Adrenal gland (tissue), 12 donors: Measurements from ENCODE around the gene CDC34. TPM values are rescaled to one million over a fixed set of nuclear protein-coding genes. Genes with fewer than 3 reads are reported as not detected.

Experiments
- DNase-seq, 7 donors: peaks; one replicate each; pipeline ENCODE4 v3.0.0-alpha.2; 2019 to 2020
- H3K27ac ChIP-seq, 5 donors: fragments of 200-600 bp; sonication (generic) in 4 of 5; 1 replicate in 3 of 5; 2 replicates in 2 of 5; pipeline versions ENCODE4 v1.5.1 to v1.8.0; 2016 to 2020; ENCODE audit warnings: mild to moderate bottlenecking in 1 of 5
- H3K27me3 ChIP-seq: fragments of 200-600 bp; 2 replicates; pipeline ENCODE4 v1.8.0; 2021
- H3K36me3 ChIP-seq, 2 donors: fragments of 200-600 bp; replicated peaks in 1 of 2; 1 replicate in 1 of 2; 2 replicates in 1 of 2; pipeline versions ENCODE4 v1.5.1 to v1.8.0; 2018 to 2022
- H3K4me1 ChIP-seq, 2 donors: fragments of 200-600 bp; replicated peaks in 1 of 2; 1 replicate in 1 of 2; 2 replicates in 1 of 2; pipeline versions ENCODE4 v1.5.1 to v1.8.0; 2018 to 2021
- H3K4me3 ChIP-seq, 4 donors: fragments of 200-600 bp; sonication (generic) in 3 of 4; one replicate each; pipeline ENCODE4 v1.5.1; 2016 to 2018
- H3K9me3 ChIP-seq, 3 donors: fragments of 200-600 bp; sonication (generic) in 1 of 3; replicated peaks in 1 of 3; 1 replicate in 2 of 3; 2 replicates in 1 of 3; pipeline versions ENCODE4 v1.5.1 to v1.8.0; 2016 to 2021
- POLR2A ChIP-seq, 2 donors: fragments of 450-650 bp; IDR thresholded peaks; one replicate each; pipeline ENCODE4 v1.6.1; 2017; ENCODE audit warnings: antibody characterized with exemption in 2 of 2, mild to moderate bottlenecking in 2 of 2, moderate library complexity in 1 of 2
- WGBS, 4 donors: extraction: QIAGEN DNeasy Blood & Tissue Kit in 2 of 4; methylation state at CpG; one replicate each; pipeline versions ENCODE4 v1.1.5 to v1.1.7; 2013 to 2017; 5-methylcytosine and 5-hydroxymethylcytosine counted together
- intact Hi-C, 2 donors: fragments of 100-400 bp; cut with DNase I; formaldehyde crosslinking; loops; one replicate each; pipeline versions ENCODE4 v1.14.1 to v1.15.0; 2022 to 2023
- polyA plus RNA-seq, 3 donors: library from polyadenylated mRNA; stranded (reverse); fragments of 200-250 nt in 2 of 3; fragments of 350-450 nt in 1 of 3; fragmentation: Illumina TruSeq in 1 of 3; extraction: RNeasy Lipid Tissue Mini Kit (QIAGEN cat#74804) in 1 of 3; gene quantifications; one replicate each; pipeline ENCODE4 v1.2.3, GENCODE V29; 2013 to 2014
- total RNA-seq, 9 donors: library from RNA; depleted of rRNA in 4 of 9; stranded (reverse); fragments of >200 nt in 4 of 9; fragments of 120-200 nt in 1 of 9; fragmentation: NEBNext Ultra II Directional in 1 of 9; extraction: Animal tissue kit (Norgen Biotek cat#: 25700) in 1 of 9; gene quantifications; one replicate each; pipeline versions ENCODE4 v1.1.0 to v1.2.4, GENCODE V29; 2013 to 2023
- TF ChIP-seq, protein P1 (sequence below), 6 experiments: fragments of 450-650 bp in 4 of 6; fragments of 200-600 bp in 2 of 6; sonication (generic) in 1 of 6; IDR thresholded peaks; 1 replicate in 5 of 6; 2 replicates in 1 of 6; pipeline versions ENCODE4 v1.5.1 to v1.8.0; 2016 to 2021; ENCODE audit warnings: antibody characterized with exemption in 6 of 6, mild to moderate bottlenecking in 2 of 6, moderate library complexity in 1 of 6
- donor health status: healthy with polysubstance abuse.
- donor health status: Bipolar disorder and iron deficiency.
- donor health status: DM: yes; HTN: yes; CAD: no.
- donor health status: DM: no; HTN: no; CAD: no.
- donor health status: DM: no; HTN: no; CAD: no.
- donor health status: DM: yes; HTN: yes; CAD: no.

CDC34 gene
- total and polyA plus RNA-seq, 12 donors = 22.2 to 151 (median 64.9) TPM

- Histone ChIP-seq H3K27me3 (no peaks in the 10 kb centered on the region), H3K4me1 (peaks cover 9 to 29% of the 10 kb centered on the region in 2 donors), H3K27ac (no peak overlapping the region), H3K36me3 (no peaks in the 10 kb centered on the region), H3K9me3 (no peaks in the 10 kb centered on the region), H3K4me3 (peak overlapping the region in 3 of 4 donors; percentile 84 to 98 (median 88))
- peak in 2 of 7 donors; percentile 27 to 34 for DNase-seq
- no peak for TF ChIP-seq POLR2A (IDR thresholded peaks at IDR 0.05)
- TF ChIP-seq, protein P1, sequence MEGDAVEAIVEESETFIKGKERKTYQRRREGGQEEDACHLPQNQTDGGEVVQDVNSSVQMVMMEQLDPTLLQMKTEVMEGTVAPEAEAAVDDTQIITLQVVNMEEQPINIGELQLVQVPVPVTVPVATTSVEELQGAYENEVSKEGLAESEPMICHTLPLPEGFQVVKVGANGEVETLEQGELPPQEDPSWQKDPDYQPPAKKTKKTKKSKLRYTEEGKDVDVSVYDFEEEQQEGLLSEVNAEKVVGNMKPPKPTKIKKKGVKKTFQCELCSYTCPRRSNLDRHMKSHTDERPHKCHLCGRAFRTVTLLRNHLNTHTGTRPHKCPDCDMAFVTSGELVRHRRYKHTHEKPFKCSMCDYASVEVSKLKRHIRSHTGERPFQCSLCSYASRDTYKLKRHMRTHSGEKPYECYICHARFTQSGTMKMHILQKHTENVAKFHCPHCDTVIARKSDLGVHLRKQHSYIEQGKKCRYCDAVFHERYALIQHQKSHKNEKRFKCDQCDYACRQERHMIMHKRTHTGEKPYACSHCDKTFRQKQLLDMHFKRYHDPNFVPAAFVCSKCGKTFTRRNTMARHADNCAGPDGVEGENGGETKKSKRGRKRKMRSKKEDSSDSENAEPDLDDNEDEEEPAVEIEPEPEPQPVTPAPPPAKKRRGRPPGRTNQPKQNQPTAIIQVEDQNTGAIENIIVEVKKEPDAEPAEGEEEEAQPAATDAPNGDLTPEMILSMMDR (IDR thresholded peaks at IDR 0.05) = no peak
- intact Hi-C loops = no loop called here
- 63 to 71% (median 66%) methylated on average over 24 to 32 of the region's 32 CpGs for WGBS, 4 donors
Observed at GRCh38 chr19:508204-509150, 23.1 kb upstream of the CDC34 start.

- DNase-seq = peak; percentile 69 to 92 (median 81)
Observed at GRCh38 chr19:510606-511100, 20.9 kb upstream of the CDC34 start.

GRCh38 chr19:511101-511851 is 20.3 kb upstream of the CDC34 start:
- Histone ChIP-seq H3K27me3 (no peaks in the 10 kb centered on the region), H3K27ac (peak overlapping the region in 2 of 5 donors; percentile 53 to 74), H3K4me1 (peaks cover 8 to 26% of the 10 kb centered on the region in 2 donors), H3K4me3 (no peak overlapping the region), H3K36me3 (no peaks in the 10 kb centered on the region), H3K9me3 (no peaks in the 10 kb centered on the region)
- peak in 3 of 7 donors; percentile 13 to 76 (median 45) for DNase-seq
- intact Hi-C loops = no loop called here
- TF ChIP-seq, protein P1 (IDR thresholded peaks at IDR 0.05) = no peak
- TF ChIP-seq POLR2A (IDR thresholded peaks at IDR 0.05) = no peak
- WGBS, 4 donors = 55 to 78% (median 63%) methylated on average over 16 to 30 of the region's 30 CpGs

More at GRCh38 chr19:510606-511100, 20.9 kb upstream of the CDC34 start:
- Histone ChIP-seq H3K36me3 (no peaks in the 10 kb centered on the region), H3K27ac (peak overlapping the region in 2 of 5 donors; percentile 53 to 74), H3K4me1 (peaks cover 9 to 29% of the 10 kb centered on the region in 2 donors), H3K27me3 (no peaks in the 10 kb centered on the region), H3K9me3 (no peaks in the 10 kb centered on the region), H3K4me3 (no peak overlapping the region)
- intact Hi-C loops = no loop called here
- TF ChIP-seq, protein P1 (IDR thresholded peaks at IDR 0.05) = peak; percentile 77 to 98 (median 92)
- TF ChIP-seq POLR2A (IDR thresholded peaks at IDR 0.05) = no peak
- WGBS, 4 donors = 14 to 30% (median 18%) methylated on average over 1 to 21 of the region's 21 CpGs
